MM.1S (cell line): ENCODE results near the gene GTF2E1.

Source experiments
- DNase-seq: peaks from one replicate; pipeline ENCODE4 v3.0.0-alpha.2; 2015
- H2AFZ ChIP-seq: fragments of 300-600 bp; sonication (generic); 2 replicates; pipeline ENCODE4 v1.6.0; 2016; ENCODE audit warnings: antibody characterized with exemption, low read length
- H3F3A ChIP-seq: fragments of 300-600 bp; sonication (generic); 2 replicates; pipeline ENCODE4 v1.6.1; 2016; ENCODE audit warnings: mild to moderate bottlenecking, antibody characterized with exemption, low read length, moderate library complexity, mixed read lengths; ENCODE audit not compliant: insufficient read depth
- H3K27ac ChIP-seq: fragments of 300-600 bp; sonication (generic); 2 replicates; pipeline ENCODE4 v1.5.1; 2016; ENCODE audit warnings: mild to moderate bottlenecking, low read length
- H3K27me3 ChIP-seq: fragments of 300-600 bp; sonication (generic); replicated peaks from 2 replicates; pipeline ENCODE4 v1.6.0; 2016; ENCODE audit warnings: low read length; ENCODE audit not compliant: insufficient read depth
- H3K36me3 ChIP-seq: fragments of 300-600 bp; sonication (generic); replicated peaks from 2 replicates; pipeline ENCODE4 v1.6.1; 2016; ENCODE audit warnings: mild to moderate bottlenecking, low read length, mixed read lengths; ENCODE audit not compliant: insufficient read depth
- H3K4me1 ChIP-seq: fragments of 300-600 bp; sonication (generic); 2 replicates; pipeline ENCODE4 v1.6.1; 2016; ENCODE audit warnings: low read length, mixed read lengths
- H3K4me2 ChIP-seq: fragments of 300-600 bp; sonication (generic); 2 replicates; pipeline ENCODE4 v1.6.0; 2016; ENCODE audit warnings: low read depth, low read length
- H3K4me3 ChIP-seq: fragments of 300-600 bp; sonication (generic); 2 replicates; pipeline ENCODE4 v1.5.1; 2016; ENCODE audit warnings: low read length, mixed read lengths
- H3K79me2 ChIP-seq: fragments of 300-600 bp; sonication (generic); 2 replicates; pipeline ENCODE4 v1.6.1; 2016; ENCODE audit warnings: mixed run types, low read length, mixed read lengths
- H3K9ac ChIP-seq: fragments of 300-600 bp; sonication (generic); 2 replicates; pipeline ENCODE4 v1.6.1; 2016; ENCODE audit warnings: low read length, mixed read lengths
- H3K9me2 ChIP-seq: fragments of 300-600 bp; sonication (generic); replicated peaks from 2 replicates; pipeline ENCODE4 v1.6.1; 2016; ENCODE audit warnings: mild to moderate bottlenecking, low read length, mixed read lengths; ENCODE audit not compliant: insufficient read depth
- H3K9me3 ChIP-seq: fragments of 300-600 bp; sonication (generic); replicated peaks from 2 replicates; pipeline ENCODE4 v1.6.1; 2016; ENCODE audit warnings: mild to moderate bottlenecking, low read length, mixed read lengths; ENCODE audit not compliant: insufficient read depth
- H4K20me1 ChIP-seq: fragments of 300-600 bp; sonication (generic); 2 replicates; pipeline ENCODE4 v1.6.1; 2016; ENCODE audit warnings: mild to moderate bottlenecking, low read length, moderate library complexity, mixed read lengths; ENCODE audit not compliant: insufficient read depth
- EZH2 ChIP-seq: fragments of 300-600 bp; sonication (generic); optimal IDR thresholded peaks from 2 replicates; pipeline ENCODE3; 2017; ENCODE audit warnings: low read depth, mild to moderate bottlenecking, antibody characterized with exemption, low read length, mixed read lengths
- EZH2phosphoT487 ChIP-seq: fragments of 300-600 bp; sonication (generic); IDR thresholded peaks from 2 replicates; pipeline ENCODE4 v1.6.1; 2018; ENCODE audit warnings: antibody characterized with exemption, low read length
- TF ChIP-seq, protein P1 (sequence below): fragments of 300-600 bp; sonication (generic); IDR thresholded peaks from 2 replicates; pipeline ENCODE4 v1.5.1; 2016; ENCODE audit warnings: antibody characterized with exemption, low read length, mixed read lengths

GTF2E1 gene

DNA sequence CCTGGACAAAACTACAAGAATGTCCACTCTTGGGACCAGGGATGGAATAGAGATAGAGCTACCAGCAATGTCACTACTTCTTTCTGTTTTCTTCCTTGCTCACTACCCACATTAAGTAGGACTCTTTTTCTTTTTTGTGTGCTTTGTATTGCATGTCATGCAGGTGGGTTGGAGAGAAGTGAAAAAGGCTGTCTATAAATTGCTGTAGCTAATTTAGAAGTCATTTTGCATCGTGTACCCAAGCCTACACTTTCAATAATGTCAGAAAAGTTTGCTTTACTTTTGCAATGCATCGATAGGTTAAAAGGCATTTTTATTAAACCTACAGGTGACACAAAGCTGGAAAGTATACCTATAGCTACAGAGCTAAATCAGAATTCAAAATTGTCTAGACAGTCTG, 58.9 kb downstream of the GTF2E1 start:
- TF ChIP-seq EZH2 = no peak
- no peak for TF ChIP-seq EZH2phosphoT487
- TF ChIP-seq, protein P1, sequence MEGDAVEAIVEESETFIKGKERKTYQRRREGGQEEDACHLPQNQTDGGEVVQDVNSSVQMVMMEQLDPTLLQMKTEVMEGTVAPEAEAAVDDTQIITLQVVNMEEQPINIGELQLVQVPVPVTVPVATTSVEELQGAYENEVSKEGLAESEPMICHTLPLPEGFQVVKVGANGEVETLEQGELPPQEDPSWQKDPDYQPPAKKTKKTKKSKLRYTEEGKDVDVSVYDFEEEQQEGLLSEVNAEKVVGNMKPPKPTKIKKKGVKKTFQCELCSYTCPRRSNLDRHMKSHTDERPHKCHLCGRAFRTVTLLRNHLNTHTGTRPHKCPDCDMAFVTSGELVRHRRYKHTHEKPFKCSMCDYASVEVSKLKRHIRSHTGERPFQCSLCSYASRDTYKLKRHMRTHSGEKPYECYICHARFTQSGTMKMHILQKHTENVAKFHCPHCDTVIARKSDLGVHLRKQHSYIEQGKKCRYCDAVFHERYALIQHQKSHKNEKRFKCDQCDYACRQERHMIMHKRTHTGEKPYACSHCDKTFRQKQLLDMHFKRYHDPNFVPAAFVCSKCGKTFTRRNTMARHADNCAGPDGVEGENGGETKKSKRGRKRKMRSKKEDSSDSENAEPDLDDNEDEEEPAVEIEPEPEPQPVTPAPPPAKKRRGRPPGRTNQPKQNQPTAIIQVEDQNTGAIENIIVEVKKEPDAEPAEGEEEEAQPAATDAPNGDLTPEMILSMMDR = no peak
- H3K9ac ChIP-seq = no peak overlapping the region
- H3K4me3 ChIP-seq = no peak overlapping the region
- no peaks in the 10 kb centered on the region for H3K27me3 ChIP-seq
- no peaks in the 10 kb centered on the region for H3K9me2 ChIP-seq
- DNase-seq = no peak
- no peaks in the 10 kb centered on the region for H3K4me1 ChIP-seq
- H3K9me3 ChIP-seq = no peaks in the 10 kb centered on the region
- H3K4me2 ChIP-seq = no peak overlapping the region
- H3K79me2 ChIP-seq = no peaks in the 10 kb centered on the region
- no peak overlapping the region for H2AFZ ChIP-seq
- no peaks in the 10 kb centered on the region for H4K20me1 ChIP-seq
- no peaks in the 10 kb centered on the region for H3K36me3 ChIP-seq
- H3K27ac ChIP-seq = no peak overlapping the region
- no peaks in the 10 kb centered on the region for H3F3A ChIP-seq

DNA sequence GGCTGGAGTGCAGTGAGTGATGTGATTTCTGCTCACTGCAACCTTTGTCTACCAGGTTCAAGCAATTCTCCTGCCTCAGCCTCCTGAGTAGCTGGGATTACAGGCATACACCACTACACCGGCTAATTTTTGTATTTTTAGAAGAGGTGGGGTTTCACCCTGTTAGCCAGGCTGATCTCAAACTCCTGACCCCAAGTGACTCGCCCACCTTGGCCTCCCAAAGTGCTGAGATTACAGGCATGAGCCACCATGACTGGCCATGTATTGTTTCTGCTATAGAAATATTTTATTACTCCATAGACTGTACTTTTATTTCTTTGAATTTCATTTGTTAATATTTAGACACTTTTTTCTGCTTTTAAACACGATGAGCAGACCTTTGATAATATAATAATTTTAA, 60.4 kb downstream of the GTF2E1 start:
- no peaks in the 10 kb centered on the region for H3K36me3 ChIP-seq
- TF ChIP-seq, protein P1 = no peak
- TF ChIP-seq EZH2 (no peak), EZH2phosphoT487 (no peak)
- no peak overlapping the region for H3K4me2 ChIP-seq
- H3K9me2 ChIP-seq = no peaks in the 10 kb centered on the region
- DNase-seq = no peak
- H3K27ac ChIP-seq = no peak overlapping the region
- no peaks in the 10 kb centered on the region for H3K27me3 ChIP-seq
- no peaks in the 10 kb centered on the region for H4K20me1 ChIP-seq
- no peak overlapping the region for H3K4me3 ChIP-seq
- no peak overlapping the region for H2AFZ ChIP-seq
- no peaks in the 10 kb centered on the region for H3K9me3 ChIP-seq
- H3K79me2 ChIP-seq = no peaks in the 10 kb centered on the region
- H3K4me1 ChIP-seq = no peaks in the 10 kb centered on the region
- H3K9ac ChIP-seq = no peak overlapping the region
- no peaks in the 10 kb centered on the region for H3F3A ChIP-seq

DNA sequence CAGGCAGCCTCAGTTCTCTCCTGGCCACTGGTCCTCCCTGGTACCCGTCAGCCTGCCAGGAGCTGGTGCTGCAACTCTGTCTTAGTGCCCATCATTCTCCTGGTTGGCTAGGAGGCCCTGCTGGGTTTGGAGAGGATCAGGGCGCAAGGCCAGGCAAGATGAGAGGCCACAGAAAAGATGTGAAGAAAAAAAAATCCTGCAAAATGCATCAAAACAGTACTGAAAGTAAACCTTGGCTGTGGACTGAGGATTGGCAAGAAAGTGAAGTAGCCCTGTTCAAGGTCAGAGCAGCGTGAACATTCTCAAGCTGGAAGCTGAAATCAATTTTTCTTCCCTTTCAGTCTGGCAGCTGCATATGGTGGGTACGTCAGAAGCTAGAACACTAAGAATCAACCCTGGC, 74.2 kb downstream of the GTF2E1 start:
- Histone ChIP-seq H3K36me3 (no peaks in the 10 kb centered on the region), H3K79me2 (no peaks in the 10 kb centered on the region), H3K9me3 (no peaks in the 10 kb centered on the region), H3K27me3 (no peaks in the 10 kb centered on the region), H2AFZ (no peak overlapping the region), H3F3A (no peaks in the 10 kb centered on the region), H3K4me3 (no peak overlapping the region), H3K4me1 (no peaks in the 10 kb centered on the region), H3K27ac (no peak overlapping the region), H3K9ac (no peak overlapping the region), H4K20me1 (no peaks in the 10 kb centered on the region), H3K4me2 (no peak overlapping the region), H3K9me2 (no peaks in the 10 kb centered on the region)
- TF ChIP-seq EZH2 (no peak), EZH2phosphoT487 (no peak)
- TF ChIP-seq, protein P1 = no peak
- DNase-seq = no peak
